H1 (cell line): ENCODE data around the gene SUPT4H1. TPM values are rescaled to one million over a fixed set of nuclear protein-coding genes. Genes with fewer than 3 reads are reported as not detected.
A peak's percentile ranks its signal among the peaks of the same experiment; 100 is the strongest.

ENCODE experiments used
- CTCF ChIA-PET: fragments of 300-600 bp; sonication (Branson Sonifier 250); formaldehyde crosslinking; loops from one replicate; lab custom pipeline; 2021; ENCODE audit not compliant: partially characterized antibody; lab: Charles Lee
- POLR2A ChIA-PET: fragments of 300-600 bp; sonication (Branson Sonifier 250); formaldehyde crosslinking; loops from one replicate; lab custom pipeline; 2021; ENCODE audit warnings: inconsistent platforms; ENCODE audit not compliant: partially characterized antibody; lab: Charles Lee
- DNase-seq, 2 experiments: peaks; one replicate each; pipeline versions ENCODE4 v3.0.0 to v3.0.0-alpha.2; 2010 to 2022; ENCODE audit warnings: low spot score in 2 of 2, low read depth in 1 of 2, mixed read lengths in 1 of 2
- FAIRE-seq: peaks from 2 replicates; lab custom pipeline; 2011; peaks lifted over from hg19 to GRCh38; lab: Jason Lieb, UNC
- H2AFZ ChIP-seq: 2 replicates; pipeline ENCODE4 v1.8.1; 2012; ENCODE audit warnings: low read length, inconsistent platforms
- H2AK5ac ChIP-seq: 2 replicates; pipeline ENCODE4 v1.6.1; 2013; ENCODE audit warnings: low read depth, low read length
- H2BK120ac ChIP-seq: replicated peaks from 2 replicates; pipeline ENCODE3; 2013; ENCODE audit warnings: low read depth, low read length, inconsistent platforms
- H2BK12ac ChIP-seq: 2 replicates; pipeline ENCODE4 v1.6.1; 2013; ENCODE audit warnings: low read depth, low read length
- H2BK15ac ChIP-seq: 2 replicates; pipeline ENCODE4 v1.6.1; 2013; ENCODE audit warnings: low read length
- H2BK20ac ChIP-seq: 2 replicates; pipeline ENCODE4 v1.6.1; 2013; ENCODE audit warnings: low read length
- H2BK5ac ChIP-seq: 2 replicates; pipeline ENCODE4 v1.6.1; 2013; ENCODE audit warnings: low read depth, low read length
- H3K14ac ChIP-seq: 2 replicates; pipeline ENCODE4 v1.6.1; 2013; ENCODE audit warnings: inconsistent platforms; ENCODE audit not compliant: insufficient read length
- H3K18ac ChIP-seq: 2 replicates; pipeline ENCODE4 v1.6.1; 2013; ENCODE audit warnings: low read length; ENCODE audit errors: extremely low read depth
- H3K23ac ChIP-seq: 2 replicates; pipeline ENCODE4 v1.6.1; 2013; ENCODE audit warnings: inconsistent platforms; ENCODE audit not compliant: insufficient read length
- H3K23me2 ChIP-seq: 2 replicates; pipeline ENCODE4 v1.6.1; 2013; ENCODE audit warnings: low read depth, low read length
- H3K27ac ChIP-seq: 2 replicates; pipeline ENCODE4 v1.6.1; 2011; ENCODE audit warnings: low read depth, low read length, inconsistent platforms
- H3K27me3 ChIP-seq, 4 experiments: replicated peaks in 1 of 4; 1 replicate in 1 of 4; 2 replicates in 3 of 4; pipeline versions ENCODE4 v1.6.1 to v1.8.1; 2011 to 2013; ENCODE audit warnings: low read length in 3 of 4, mild to moderate bottlenecking in 3 of 4, inconsistent platforms in 2 of 4, mixed read lengths in 2 of 4, moderate library complexity in 1 of 4; ENCODE audit not compliant: control insufficient read depth in 3 of 4, insufficient read depth in 3 of 4; ENCODE audit errors: extremely low read depth in 1 of 4
- H3K36me3 ChIP-seq, 4 experiments: 2 replicates each; pipeline versions ENCODE4 v1.6.1 to v1.8.1; 2011 to 2013; ENCODE audit warnings: mild to moderate bottlenecking in 4 of 4, low read length in 3 of 4, moderate library complexity in 2 of 4, control low read depth in 1 of 4, inconsistent platforms in 1 of 4; ENCODE audit not compliant: insufficient read depth in 4 of 4, control insufficient read depth in 2 of 4
- H3K4ac ChIP-seq: replicated peaks from 2 replicates; pipeline ENCODE3; 2013; ENCODE audit warnings: low read length, low read depth, mixed read lengths, inconsistent platforms; ENCODE audit not compliant: insufficient read length
- H3K4me1 ChIP-seq, 4 experiments: replicated peaks in 1 of 4; 1 replicate in 1 of 4; 2 replicates in 3 of 4; pipeline versions ENCODE4 v1.6.1 to v1.8.1; 2011 to 2013; ENCODE audit warnings: low read length in 3 of 4, inconsistent platforms in 2 of 4, mixed read lengths in 1 of 4; ENCODE audit not compliant: insufficient read depth in 4 of 4, control insufficient read depth in 3 of 4
- H3K4me2 ChIP-seq, 2 experiments: 2 replicates each; pipeline versions ENCODE4 v1.6.1 to v1.8.1; 2011 to 2013; ENCODE audit warnings: low read depth in 2 of 2, low read length in 2 of 2, control low read depth in 1 of 2, inconsistent platforms in 1 of 2, mild to moderate bottlenecking in 1 of 2; ENCODE audit not compliant: insufficient read depth in 1 of 2
- H3K4me3 ChIP-seq, 4 experiments: fragments of 200-600, 300-600 bp in 1 of 4; sonication (generic), shearing (Covaris generic), sonication (Bioruptor Twin) in 1 of 4; 2 replicates each; pipeline versions ENCODE4 v1.5.1 to v1.8.1; 2011 to 2016; ENCODE audit warnings: low read length in 4 of 4, low read depth in 3 of 4, control low read depth in 2 of 4, inconsistent platforms in 2 of 4, mild to moderate bottlenecking in 2 of 4, mixed read lengths in 1 of 4, moderate library complexity in 1 of 4; ENCODE audit not compliant: insufficient read depth in 2 of 4; ENCODE audit errors: extremely low read depth in 1 of 4
- H3K56ac ChIP-seq: replicated peaks from 2 replicates; pipeline ENCODE3; 2013; ENCODE audit warnings: low read depth, mild to moderate bottlenecking, mixed read lengths, low read length, inconsistent platforms; ENCODE audit not compliant: insufficient read length
- H3K79me1 ChIP-seq: 2 replicates; pipeline ENCODE4 v1.6.1; 2013; ENCODE audit warnings: low read depth, low read length, control low read depth
- H3K79me2 ChIP-seq, 2 experiments: 2 replicates each; pipeline versions ENCODE4 v1.6.1 to v1.8.1; 2012 to 2013; ENCODE audit warnings: low read length in 2 of 2, mild to moderate bottlenecking in 2 of 2, inconsistent platforms in 1 of 2; ENCODE audit not compliant: insufficient read depth in 2 of 2, control insufficient read depth in 1 of 2
- H3K9ac ChIP-seq, 4 experiments: replicated peaks in 1 of 4; 1 replicate in 1 of 4; 2 replicates in 3 of 4; pipeline versions ENCODE4 v1.6.1 to v1.8.1; 2011 to 2013; ENCODE audit warnings: low read depth in 3 of 4, low read length in 3 of 4, control low read depth in 2 of 4, mild to moderate bottlenecking in 2 of 4, moderate library complexity in 2 of 4, inconsistent platforms in 1 of 4; ENCODE audit errors: extremely low read depth in 1 of 4
- H3K9me3 ChIP-seq, 2 experiments: 2 replicates each; pipeline versions ENCODE4 v1.6.1 to v1.8.1; 2012 to 2013; ENCODE audit warnings: mild to moderate bottlenecking in 2 of 2, moderate library complexity in 2 of 2, control low read depth in 1 of 2, inconsistent platforms in 1 of 2, low read depth in 1 of 2, low read length in 1 of 2, mixed read lengths in 1 of 2; ENCODE audit not compliant: insufficient read depth in 2 of 2
- H4K20me1 ChIP-seq, 2 experiments: replicated peaks in 1 of 2; 2 replicates each; pipeline versions ENCODE3 to v1.8.1; 2011 to 2013; ENCODE audit warnings: inconsistent platforms in 2 of 2, low read length in 2 of 2, mild to moderate bottlenecking in 1 of 2; ENCODE audit not compliant: insufficient read depth in 2 of 2, control insufficient read depth in 1 of 2
- H4K5ac ChIP-seq: 2 replicates; pipeline ENCODE4 v1.6.1; 2013; ENCODE audit warnings: low read length, low read depth, mixed read lengths, inconsistent platforms; ENCODE audit not compliant: insufficient read length
- H4K8ac ChIP-seq: 2 replicates; pipeline ENCODE4 v1.8.0; 2013; ENCODE audit warnings: mild to moderate bottlenecking, moderate library complexity, low read length, inconsistent platforms; ENCODE audit not compliant: insufficient read depth; ENCODE audit errors: extremely low read depth
- H4K91ac ChIP-seq: replicated peaks from 2 replicates; pipeline ENCODE3; 2013; ENCODE audit warnings: low read length, mixed read lengths, inconsistent platforms; ENCODE audit not compliant: insufficient read length
- CBX8 ChIP-seq: fragments of 300-800, 300-1000 bp; sonication (generic); IDR thresholded peaks from 2 replicates; pipeline ENCODE4 v1.7.1; 2016; ENCODE audit warnings: low read depth, low read length, borderline replicate concordance
- POLR2AphosphoS5 ChIP-seq: IDR thresholded peaks from 2 replicates; pipeline ENCODE4 v1.6.1; 2011; ENCODE audit warnings: low read depth, low read length
- WGBS, 2 experiments: shearing (Covaris generic) in 1 of 2; methylation state at CpG; one replicate each; pipeline versions ENCODE4 v1.1.6 to v1.1.7; 2013 to 2015; ENCODE audit warnings: low lambda C conversion rate in 2 of 2, mixed read lengths in 2 of 2, inconsistent platforms in 1 of 2, low coverage in 1 of 2, missing lambda C conversion rate in 1 of 2; ENCODE audit not compliant: insufficient replicate concordance in 2 of 2, insufficient coverage in 1 of 2, insufficient read length in 1 of 2; ENCODE audit errors: extremely low coverage in 1 of 2, missing lambda C conversion rate in 1 of 2; 5-methylcytosine and 5-hydroxymethylcytosine counted together
- polyA plus RNA-seq, 7 experiments: library from polyadenylated mRNA; depleted of rRNA in 3 of 7; stranded (reverse) in 5 of 7; unstranded in 2 of 7; fragments of >200 nt in 5 of 7; fragments of 200-250 nt in 2 of 7; gene quantifications; 1 replicate in 5 of 7; 2 replicates in 1 of 7; 4 replicates in 1 of 7; pipeline versions ENCODE4 v1.2.1 to v1.2.3, GENCODE V29; 2011 to 2013; ENCODE audit warnings: missing spikeins in 2 of 7, mixed read lengths in 2 of 7
- total RNA-seq: library from RNA; stranded (reverse); fragmentation: NEBNext Ultra II Directional; extraction: Animal tissue kit (Norgen Biotek cat#: 25700); gene quantifications from 2 replicates; pipeline ENCODE4 v1.2.1, GENCODE V29; 2021

SUPT4H1 gene
- total and polyA plus RNA-seq, 2 of the 8 experiments (the other 6 are each of a cell fraction or from before 2014, with no cell fraction given) = 112 to 143 TPM

DNA sequence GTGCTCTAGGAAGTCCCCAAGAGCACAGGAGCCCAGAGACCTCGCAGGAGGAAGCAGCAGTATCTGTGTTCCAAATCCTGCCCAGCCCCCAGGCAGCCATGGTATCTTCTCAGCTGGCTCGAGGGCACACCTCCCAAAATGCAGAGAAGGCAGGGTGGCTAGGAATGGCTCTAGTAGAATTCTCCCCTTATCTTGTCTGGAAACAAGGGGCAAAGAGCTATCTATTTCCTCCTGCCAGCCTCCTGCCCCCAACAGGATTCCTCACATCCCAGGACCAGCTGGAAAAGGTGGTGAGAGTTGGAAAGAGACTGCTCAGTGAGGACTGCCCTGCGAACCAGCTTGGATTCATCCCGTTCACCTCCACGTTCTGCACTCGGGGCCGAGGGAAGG is 14.8 kb downstream of the SUPT4H1 start:
- no peak for DNase-seq
- Histone ChIP-seq H2BK12ac (peak overlapping the region; percentile 96), H2BK120ac (peak overlapping the region; percentile 12), H2BK5ac (peak overlapping the region; percentile 8; the same call in 1 of the 2 replicates), H2BK15ac (peak overlapping the region; percentile 48; the same call in 1 of the 2 replicates), H3K27ac (peak overlapping the region; percentile 64; the same call in 1 of the 2 replicates), H2AK5ac (peak overlapping the region; percentile 32), H3K14ac (no peak overlapping the region), H3K9ac (peak overlapping the region in 1 of 4 experiments; percentile 39; a peak in 2 of 7 replicates), H3K4me1 (peaks cover 4 to 26% (median 21%) of the 10 kb centered on the region in 4 experiments), H3K18ac (peak overlapping the region; percentile 34), H3K36me3 (no peaks in the 10 kb centered on the region), H3K4me3 (peak overlapping the region in 1 of 4 experiments; percentile 36; a peak in 1 of 8 replicates), H3K9me3 (no peaks in the 10 kb centered on the region), H4K8ac (peak overlapping the region; percentile 93; the same call in 1 of the 2 replicates), H3K79me1 (no peaks in the 10 kb centered on the region), H4K91ac (peak overlapping the region; percentile 78), H3K27me3 (peaks cover 0 to 2% (median 0%) of the 10 kb centered on the region in 4 experiments; a peak in 3 of 7 replicates), H3K23me2 (no peaks in the 10 kb centered on the region), H4K5ac (peak overlapping the region; percentile 58), H3K4me2 (peak overlapping the region in 1 of 2 experiments; percentile 15; a peak in 1 of 4 replicates), H3K4ac (peak overlapping the region; percentile 40), H2AFZ (no peak overlapping the region), H3K23ac (no peak overlapping the region), H3K79me2 (no peaks in the 10 kb centered on the region), H4K20me1 (no peaks in the 10 kb centered on the region), H2BK20ac (0 out of 2 replicates have a peak overlapping the region, but pooled peaks have one; percentile 53), H3K56ac (no peak overlapping the region)
- CTCF ChIA-PET = interaction anchor here (1.0 to 18.5 kb wide), 14 partner anchors 9 to 109 kb away, joined by 3 to 384 read pairs (median 4); partner anchors contain the start of genes RNF43, SUPT4H1 and TSPOAP1
- POLR2A ChIA-PET = interaction anchor here (0.7 to 11.3 kb wide), 8 partner anchors 10 to 110 kb away, joined by 3 to 149 read pairs (median 6); partner anchors contain the start of genes SUPT4H1 and TSPOAP1
- WGBS, 2 experiments = 81% methylated on average over 7 of the region's 7 CpGs; no CpG with 5 or more reads in 1 of the 2 experiments
- FAIRE-seq = no peak
- peak; percentile 38; the same call in 1 of the 2 replicates for TF ChIP-seq POLR2AphosphoS5
- TF ChIP-seq CBX8 = no peak
